HEK293 (cell line): Measurements from ENCODE around the gene ANKRD33B.
"Not testable (repeated sequence)": the region's sequence is repeated elsewhere in the genome, so short reads cannot be mapped to it uniquely, and the experiment has no call there.

Experiments
- CTCF ChIA-PET: fragments of 350-600 bp; formaldehyde crosslinking; extraction: SDS; loops from one replicate; lab custom pipeline; 2021; ENCODE audit warnings: antibody characterized with exemption; lab: Yijun Ruan, JAX
- POLR2A ChIA-PET: fragments of 300-600 bp; formaldehyde crosslinking; extraction: SDS; loops from one replicate; lab custom pipeline; 2020; ENCODE audit warnings: antibody characterized with exemption, inconsistent platforms; lab: Yijun Ruan, JAX
- H3K27ac ChIP-seq: fragments of 200-500 bp; sonication (Bioruptor generic); 2 replicates; pipeline ENCODE4 v1.5.1; 2014; ENCODE audit warnings: low read depth, low read length, control low read depth, inconsistent platforms; ENCODE audit errors: extremely low read depth
- H3K36me3 ChIP-seq, 2 experiments: fragments of 200-500 bp in 1 of 2; sonication (Bioruptor generic) in 1 of 2; 1 replicate in 1 of 2; 2 replicates in 1 of 2; pipeline ENCODE4 v1.5.1; 2014 to 2017; ENCODE audit warnings: inconsistent platforms in 2 of 2, low read length in 2 of 2; ENCODE audit not compliant: control insufficient read depth in 2 of 2, insufficient read depth in 1 of 2
- H3K4me1 ChIP-seq: fragments of 200-500 bp; sonication (Bioruptor generic); 2 replicates; pipeline ENCODE4 v1.5.1; 2014; ENCODE audit warnings: mild to moderate bottlenecking, low read length, inconsistent platforms; ENCODE audit not compliant: control insufficient read depth, insufficient read depth
- H3K4me3 ChIP-seq: 2 replicates; pipeline ENCODE4 v1.5.1; 2011; ENCODE audit warnings: low read depth, mild to moderate bottlenecking, control low read depth, low read length, moderate library complexity
- H3K9me3 ChIP-seq: fragments of 200-500 bp; sonication (Bioruptor generic); 2 replicates; pipeline ENCODE4 v1.5.1; 2014; ENCODE audit warnings: low read depth, low read length, inconsistent platforms; ENCODE audit not compliant: control insufficient read depth, insufficient read depth
- AEBP2 ChIP-seq: fragments of 450-650 bp; formaldehyde crosslinking; IDR thresholded peaks from 2 replicates; pipeline ENCODE4 v1.5.1; 2016; ENCODE audit warnings: missing biosample characterization, missing genetic modification characterization, borderline replicate concordance
- GLIS1 ChIP-seq: fragments of 450-650 bp; formaldehyde crosslinking; IDR thresholded peaks from 2 replicates; pipeline ENCODE4 v1.5.1; 2016; ENCODE audit warnings: missing biosample characterization, missing genetic modification characterization
- KLF16 ChIP-seq: fragments of 450-650 bp; formaldehyde crosslinking; IDR thresholded peaks from 2 replicates; pipeline ENCODE4 v1.5.1; 2017; ENCODE audit warnings: missing biosample characterization, missing genetic modification characterization
- MEIS1 ChIP-seq: sonication (generic); formaldehyde crosslinking; IDR thresholded peaks from 2 replicates; pipeline ENCODE4 v1.8.1; 2022; ENCODE audit warnings: missing genetic modification reagents, mild to moderate bottlenecking, borderline replicate concordance
- SETDB1 ChIP-seq: IDR thresholded peaks from one replicate; pipeline ENCODE4 v1.6.1; 2017; ENCODE audit warnings: mild to moderate bottlenecking, low read length, moderate library complexity, mixed read lengths; ENCODE audit not compliant: insufficient read length
- ZBTB26 ChIP-seq: fragments of 450-650 bp; formaldehyde crosslinking; optimal IDR thresholded peaks from 2 replicates; pipeline ENCODE3; 2016; ENCODE audit warnings: missing biosample characterization, mild to moderate bottlenecking, missing genetic modification characterization
- ZBTB7A ChIP-seq: fragments of 450-650 bp; formaldehyde crosslinking; IDR thresholded peaks from 2 replicates; pipeline ENCODE4 v1.5.1; 2016; ENCODE audit warnings: low read depth, missing biosample characterization, missing genetic modification characterization
- ZNF121 ChIP-seq: fragments of 450-650 bp; formaldehyde crosslinking; IDR thresholded peaks from 2 replicates; pipeline ENCODE4 v1.5.1; 2016; ENCODE audit warnings: missing biosample characterization, missing genetic modification characterization
- ZNF146 ChIP-seq: fragments of 450-650 bp; formaldehyde crosslinking; IDR thresholded peaks from 2 replicates; pipeline ENCODE4 v1.5.1; 2016; ENCODE audit warnings: missing biosample characterization, missing genetic modification characterization
- ZNF169 ChIP-seq: fragments of 450-650 bp; formaldehyde crosslinking; IDR thresholded peaks from 2 replicates; pipeline ENCODE4 v1.5.1; 2016; ENCODE audit warnings: missing biosample characterization, missing genetic modification characterization
- ZNF24 ChIP-seq: fragments of 450-650 bp; formaldehyde crosslinking; IDR thresholded peaks from 2 replicates; pipeline ENCODE4 v1.5.1; 2016; ENCODE audit warnings: missing biosample characterization, missing genetic modification characterization
- ZNF311 ChIP-seq: fragments of 450-650 bp; formaldehyde crosslinking; IDR thresholded peaks from 2 replicates; pipeline ENCODE4 v1.5.1; 2017; ENCODE audit warnings: missing biosample characterization, missing genetic modification characterization, borderline replicate concordance
- ZNF423 ChIP-seq: fragments of 450-650 bp; formaldehyde crosslinking; IDR thresholded peaks from 2 replicates; pipeline ENCODE4 v1.5.1; 2016; ENCODE audit warnings: missing biosample characterization, missing genetic modification characterization
- ZNF473 ChIP-seq: fragments of 450-650 bp; formaldehyde crosslinking; IDR thresholded peaks from 2 replicates; pipeline ENCODE4 v1.5.1; 2017; ENCODE audit warnings: missing biosample characterization, missing genetic modification characterization
- ZNF501 ChIP-seq: fragments of 450-650 bp; formaldehyde crosslinking; IDR thresholded peaks from 2 replicates; pipeline ENCODE4 v1.5.1; 2016; ENCODE audit warnings: missing biosample characterization, missing genetic modification characterization
- ZNF549 ChIP-seq: fragments of 450-650 bp; IDR thresholded peaks from 2 replicates; pipeline ENCODE4 v1.5.1; 2018; ENCODE audit warnings: missing biosample characterization, missing genetic modification characterization, mild to moderate bottlenecking, inconsistent platforms, moderate library complexity
- ZNF600 ChIP-seq: fragments of 450-650 bp; formaldehyde crosslinking; IDR thresholded peaks from 2 replicates; pipeline ENCODE4 v1.5.1; 2016; ENCODE audit warnings: missing biosample characterization, missing genetic modification characterization
- ZNF837 ChIP-seq: fragments of 450-650 bp; formaldehyde crosslinking; IDR thresholded peaks from 2 replicates; pipeline ENCODE4 v1.5.1; 2016; ENCODE audit warnings: missing biosample characterization, missing genetic modification characterization
- ZSCAN23 ChIP-seq: fragments of 450-650 bp; formaldehyde crosslinking; IDR thresholded peaks from 2 replicates; pipeline ENCODE4 v1.5.1; 2016; ENCODE audit warnings: missing biosample characterization, missing genetic modification characterization
- TF ChIP-seq, protein P1 (sequence below): IDR thresholded peaks from 2 replicates; pipeline ENCODE4 v1.6.1; 2011; ENCODE audit warnings: mild to moderate bottlenecking, low read depth, low read length, borderline replicate concordance
- TF ChIP-seq, protein P2 (sequence below): fragments of 450-650 bp; formaldehyde crosslinking; IDR thresholded peaks from 2 replicates; pipeline ENCODE4 v1.5.1; 2016; ENCODE audit warnings: missing biosample characterization, missing genetic modification characterization

ANKRD33B gene

GRCh38 chr5:10636363-10637142, 72.7 kb downstream of the ANKRD33B start:
- peaks cover 0 to 6% of the 10 kb centered on the region in 2 experiments; a peak in 1 of 3 replicates for H3K36me3 ChIP-seq
- no peak overlapping the region for H3K27ac ChIP-seq
- no peak for TF ChIP-seq ZBTB7A (tag by site-specific recombination)
- peak; percentile 65 for TF ChIP-seq GLIS1 (tag by site-specific recombination)
- no peak for TF ChIP-seq SETDB1
- no peak for TF ChIP-seq ZSCAN23 (tag by site-specific recombination)
- no peak overlapping the region for H3K4me3 ChIP-seq
- ChIA-PET CTCF (interaction anchor here (0.6 to 2.6 kb wide), 4 partner anchors 9 to 284 kb away, joined by 3 to 10 read pairs (median 4); no protein-coding TSS in a partner anchor), POLR2A (no interaction called here)
- no peaks in the 10 kb centered on the region for H3K4me1 ChIP-seq
- H3K9me3 ChIP-seq, result no peaks in the 10 kb centered on the region

- Histone ChIP-seq H3K36me3 (peaks cover 0 to 6% of the 10 kb centered on the region in 2 experiments; a peak in 1 of 3 replicates), H3K27ac (no peak overlapping the region), H3K4me1 (no peaks in the 10 kb centered on the region), H3K4me3 (no peak overlapping the region), H3K9me3 (no peaks in the 10 kb centered on the region)
- ChIA-PET POLR2A (no interaction called here), CTCF (interaction anchor here (0.7 to 2.6 kb wide), 2 partner anchors 11 to 194 kb away, joined by 5 to 10 read pairs; no protein-coding TSS in a partner anchor)
- TF ChIP-seq KLF16 (tag by site-specific recombination) (no peak), ZNF121 (tag by site-specific recombination) (no peak), ZBTB26 (no peak)
Measured at GRCh38 chr5:10637944-10638343, 74.1 kb downstream of the ANKRD33B start.

- H3K9me3 ChIP-seq, H3K4me1 ChIP-seq, CTCF ChIA-PET, H3K27ac ChIP-seq, POLR2A ChIA-PET, H3K4me3 ChIP-seq, H3K36me3 ChIP-seq: not testable (repeated sequence)
Measured at GRCh38 chr5:10638723-10639122, 74.9 kb downstream of the ANKRD33B start.

GRCh38 chr5:10639846-10640368, 76.0 kb downstream of the ANKRD33B start:
- CTCF ChIA-PET, result no interaction called here
- no peak overlapping the region for H3K4me3 ChIP-seq
- POLR2A ChIA-PET, result no interaction called here
- TF ChIP-seq ZNF600 (tag by site-specific recombination) (no peak), ZNF24 (tag by site-specific recombination) (no peak), ZNF501 (tag by site-specific recombination) (no peak), ZNF121 (tag by site-specific recombination) (no peak), ZNF473 (tag by site-specific recombination) (no peak), ZNF146 (tag by site-specific recombination) (no peak), ZNF169 (tag by site-specific recombination) (no peak), ZNF311 (tag by site-specific recombination) (no peak), ZNF837 (no peak), ZNF423 (tag by site-specific recombination) (no peak), AEBP2 (tag by site-specific recombination) (no peak), MEIS1 (CRISPR knock-in tag) (no peak), ZNF549 (no peak)
- TF ChIP-seq, protein P1, sequence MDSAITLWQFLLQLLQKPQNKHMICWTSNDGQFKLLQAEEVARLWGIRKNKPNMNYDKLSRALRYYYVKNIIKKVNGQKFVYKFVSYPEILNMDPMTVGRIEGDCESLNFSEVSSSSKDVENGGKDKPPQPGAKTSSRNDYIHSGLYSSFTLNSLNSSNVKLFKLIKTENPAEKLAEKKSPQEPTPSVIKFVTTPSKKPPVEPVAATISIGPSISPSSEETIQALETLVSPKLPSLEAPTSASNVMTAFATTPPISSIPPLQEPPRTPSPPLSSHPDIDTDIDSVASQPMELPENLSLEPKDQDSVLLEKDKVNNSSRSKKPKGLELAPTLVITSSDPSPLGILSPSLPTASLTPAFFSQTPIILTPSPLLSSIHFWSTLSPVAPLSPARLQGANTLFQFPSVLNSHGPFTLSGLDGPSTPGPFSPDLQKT, result no peak
- TF ChIP-seq, protein P2, sequence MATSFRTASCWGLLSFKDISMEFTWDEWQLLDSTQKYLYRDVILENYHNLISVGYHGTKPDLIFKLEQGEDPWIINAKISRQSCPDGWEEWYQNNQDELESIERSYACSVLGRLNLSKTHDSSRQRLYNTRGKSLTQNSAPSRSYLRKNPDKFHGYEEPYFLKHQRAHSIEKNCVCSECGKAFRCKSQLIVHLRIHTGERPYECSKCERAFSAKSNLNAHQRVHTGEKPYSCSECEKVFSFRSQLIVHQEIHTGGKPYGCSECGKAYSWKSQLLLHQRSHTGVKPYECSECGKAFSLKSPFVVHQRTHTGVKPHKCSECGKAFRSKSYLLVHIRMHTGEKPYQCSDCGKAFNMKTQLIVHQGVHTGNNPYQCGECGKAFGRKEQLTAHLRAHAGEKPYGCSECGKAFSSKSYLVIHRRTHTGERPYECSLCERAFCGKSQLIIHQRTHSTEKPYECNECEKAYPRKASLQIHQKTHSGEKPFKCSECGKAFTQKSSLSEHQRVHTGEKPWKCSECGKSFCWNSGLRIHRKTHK (tag by site-specific recombination), result no peak
- no peaks in the 10 kb centered on the region for H3K9me3 ChIP-seq
- H3K36me3 ChIP-seq, result peaks cover 0 to 6% of the 10 kb centered on the region in 2 experiments; a peak in 1 of 3 replicates
- H3K27ac ChIP-seq, result no peak overlapping the region
- no peaks in the 10 kb centered on the region for H3K4me1 ChIP-seq
